Cardiac muscle cell (in vitro differentiated cells and primary cell): ENCODE measurements around the gene AXIN1. TPM values are rescaled to one million over a fixed set of nuclear protein-coding genes. Genes with fewer than 3 reads are reported as not detected.
A peak's percentile ranks its signal among the peaks of the same experiment; 100 is the strongest.

Experiments used
- DNase-seq, 2 donors: peaks; one replicate each; pipeline versions ENCODE4 v3.0.0 to v3.0.0-alpha.2; 2010 to 2017; ENCODE audit warnings: low read depth in 1 of 2, low spot score in 1 of 2
- H3K27ac ChIP-seq: fragments of 200-600 bp; sonication (generic); 2 replicates; pipeline ENCODE4 v1.5.1; 2016
- H3K27me3 ChIP-seq: fragments of 200-600 bp; sonication (generic); 2 replicates; pipeline ENCODE4 v1.6.0; 2016; ENCODE audit warnings: control low read depth
- H3K36me3 ChIP-seq: fragments of 200-600 bp; sonication (generic); 2 replicates; pipeline ENCODE4 v1.5.1; 2016; ENCODE audit warnings: control low read depth
- H3K4me1 ChIP-seq: fragments of 200-600 bp; sonication (generic); 2 replicates; pipeline ENCODE4 v1.8.1; 2017; ENCODE audit warnings: low read depth, mild to moderate bottlenecking, mixed run types
- H3K4me3 ChIP-seq: fragments of 200-600 bp; sonication (generic); 2 replicates; pipeline ENCODE4 v1.5.1; 2016; ENCODE audit warnings: mild to moderate bottlenecking
- H3K9me3 ChIP-seq: fragments of 200-600 bp; sonication (generic); 2 replicates; pipeline ENCODE4 v1.5.1; 2017; ENCODE audit warnings: low read depth, mild to moderate bottlenecking, control low read depth
- CTCF ChIP-seq: IDR thresholded peaks from 2 replicates; pipeline ENCODE4 v1.5.1; 2012; ENCODE audit warnings: low read depth, mild to moderate bottlenecking, low read length
- polyA plus RNA-seq: library from polyadenylated mRNA; unstranded; fragments of >200 nt; fragmentation: Nextera tagmentation; extraction: Ambion mirVana; gene quantifications from 2 replicates; pipeline ENCODE4 v1.2.1, GENCODE V29; 2016
- total RNA-seq: library from RNA; depleted of rRNA; stranded (reverse); fragments of >200 nt; gene quantifications from 2 replicates; pipeline ENCODE4 v1.2.3, GENCODE V29; 2016

Gene AXIN1
- total and polyA plus RNA-seq, 2 experiments from 2014 or later: 16.5 to 49.7 TPM

GRCh38 chr16:372302-372983, 19.9 kb upstream of the AXIN1 start:
- Histone ChIP-seq H3K9me3 (no peaks in the 10 kb centered on the region), H3K27me3 (no peaks in the 10 kb centered on the region), H3K4me1 (peaks cover 5% of the 10 kb centered on the region), H3K4me3 (no peak overlapping the region), H3K27ac (no peak overlapping the region), H3K36me3 (peaks cover 40% of the 10 kb centered on the region)
- no peak for TF ChIP-seq CTCF
- DNase-seq: no peak

GRCh38 chr16:371515-372301, 19.2 kb upstream of the AXIN1 start:
- Histone ChIP-seq H3K27me3 (no peaks in the 10 kb centered on the region), H3K4me3 (no peak overlapping the region), H3K4me1 (peaks cover 5% of the 10 kb centered on the region), H3K9me3 (no peaks in the 10 kb centered on the region), H3K27ac (no peak overlapping the region), H3K36me3 (peaks cover 38% of the 10 kb centered on the region)
- DNase-seq: no peak
- no peak for TF ChIP-seq CTCF

GRCh38 chr16:370979-371514, 18.5 kb upstream of the AXIN1 start:
- H3K9me3 ChIP-seq: no peaks in the 10 kb centered on the region
- H3K4me3 ChIP-seq: no peak overlapping the region
- H3K27ac ChIP-seq: peak overlapping the region; percentile 17
- H3K4me1 ChIP-seq: peaks cover 5% of the 10 kb centered on the region
- TF ChIP-seq CTCF: no peak
- H3K27me3 ChIP-seq: no peaks in the 10 kb centered on the region
- peaks cover 37% of the 10 kb centered on the region for H3K36me3 ChIP-seq
- no peak for DNase-seq

GRCh38 chr16:370443-370842, 17.9 kb upstream of the AXIN1 start, which contains the start of gene MRPL28:
Gene MRPL28, minus strand, starts transcription at chr16:370538. Its CDS starts 320 bp downstream, at chr16:370218.
- peaks cover 5% of the 10 kb centered on the region for H3K4me1 ChIP-seq
- no peak for TF ChIP-seq CTCF
- peaks cover 37% of the 10 kb centered on the region for H3K36me3 ChIP-seq
- H3K9me3 ChIP-seq: no peaks in the 10 kb centered on the region
- peak within 1 kb of the TSS; percentile 40 for H3K4me3 ChIP-seq
- no peaks in the 10 kb centered on the region for H3K27me3 ChIP-seq
- peak within 1 kb of the TSS; percentile 17 for H3K27ac ChIP-seq
- DNase-seq: peak; percentile 97

GRCh38 chr16:369866-370436, 17.4 kb upstream of the AXIN1 start:
- no peaks in the 10 kb centered on the region for H3K9me3 ChIP-seq
- no peaks in the 10 kb centered on the region for H3K27me3 ChIP-seq
- no peak overlapping the region for H3K27ac ChIP-seq
- H3K4me3 ChIP-seq: peak overlapping the region; percentile 40
- peaks cover 35% of the 10 kb centered on the region for H3K36me3 ChIP-seq
- no peak for TF ChIP-seq CTCF
- H3K4me1 ChIP-seq: peaks cover 5% of the 10 kb centered on the region
- DNase-seq: peak; percentile 43 to 64
